Endothelial cell (in vitro differentiated cells): ENCODE data around the gene CYB561D2. TPM values are rescaled to one million over a fixed set of nuclear protein-coding genes. Genes with fewer than 3 reads are reported as not detected.

ENCODE experiments used
- DNase-seq: peaks from one replicate; pipeline ENCODE4 v3.0.0; 2021; ENCODE audit warnings: low spot score
- H3K27ac Mint-ChIP-seq: one replicate; pipeline ENCODE4 v1.8.0; 2021; ENCODE audit warnings: mixed read lengths, inconsistent platforms; ENCODE audit not compliant: unreplicated experiment
- H3K27me3 Mint-ChIP-seq: one replicate; pipeline ENCODE4 v1.8.0; 2021; ENCODE audit warnings: mild to moderate bottlenecking, moderate library complexity, mixed read lengths, inconsistent platforms; ENCODE audit not compliant: unreplicated experiment
- H3K36me3 Mint-ChIP-seq: one replicate; pipeline ENCODE4 v1.8.0; 2021; ENCODE audit warnings: mild to moderate bottlenecking, low read depth, mixed read lengths, inconsistent platforms; ENCODE audit not compliant: unreplicated experiment
- H3K4me1 Mint-ChIP-seq: one replicate; pipeline ENCODE4 v1.8.0; 2021; ENCODE audit warnings: mild to moderate bottlenecking, mixed read lengths, inconsistent platforms; ENCODE audit not compliant: unreplicated experiment
- H3K4me3 Mint-ChIP-seq: one replicate; pipeline ENCODE4 v1.8.0; 2021; ENCODE audit warnings: mild to moderate bottlenecking, mixed read lengths, inconsistent platforms; ENCODE audit not compliant: unreplicated experiment
- H3K9me3 Mint-ChIP-seq: one replicate; pipeline ENCODE4 v1.8.0; 2021; ENCODE audit warnings: mixed read lengths, inconsistent platforms; ENCODE audit not compliant: unreplicated experiment
- total RNA-seq: library from RNA; stranded (reverse); fragmentation: NEBNext Ultra II Directional; extraction: Animal tissue kit (Norgen Biotek cat#: 25700); gene quantifications from one replicate; pipeline ENCODE4 v1.2.1, GENCODE V29; 2021; ENCODE audit not compliant: unreplicated experiment
- TF ChIP-seq, protein P1 (sequence below): fragments of 200-600 bp; sonication (generic); IDR thresholded peaks from one replicate; pipeline ENCODE4 v1.5.0; 2021; ENCODE audit warnings: antibody characterized with exemption; ENCODE audit not compliant: unreplicated experiment

Gene CYB561D2
- total RNA-seq, 1 donor from 2014 or later = 5.5 TPM

DNA sequence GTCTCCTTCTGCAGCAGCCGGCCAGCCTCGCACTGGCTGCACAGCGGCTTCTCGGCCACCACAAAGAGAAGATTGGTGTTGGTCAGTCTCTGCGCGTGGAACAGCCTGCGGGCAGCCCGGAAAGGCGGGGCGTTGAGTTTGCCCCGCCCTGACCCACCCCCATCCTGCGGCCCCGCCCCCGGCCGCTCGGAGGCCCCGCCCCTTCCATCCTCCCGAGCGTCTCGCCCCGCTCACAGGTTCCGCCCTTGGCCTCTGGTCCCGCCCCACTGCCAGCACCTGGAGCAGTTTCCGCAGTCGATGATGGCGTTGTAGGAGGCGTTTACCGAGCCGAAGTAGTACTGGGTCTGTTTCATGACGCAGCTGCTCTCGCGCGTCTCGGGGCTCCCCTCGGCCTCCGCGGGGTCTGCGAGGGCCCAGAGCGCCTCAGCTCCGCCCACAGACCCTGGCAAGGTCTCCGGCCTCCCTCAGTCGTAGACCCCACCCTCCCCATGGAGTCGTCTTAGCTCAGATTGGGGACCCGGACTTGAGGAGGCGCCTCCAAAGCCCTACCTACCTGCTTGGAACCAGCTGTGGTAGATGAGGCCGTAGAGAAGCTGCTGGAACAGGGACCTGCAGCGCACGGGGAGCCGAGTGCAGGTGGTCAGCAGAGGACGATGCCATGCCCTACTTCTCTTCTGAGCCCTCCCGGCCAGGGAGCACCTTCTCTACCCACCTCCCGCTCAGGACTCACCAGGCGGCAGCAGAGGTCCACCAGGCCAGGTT is 14.6 kb downstream of the CYB561D2 start:
- Mint-ChIP-seq H3K27me3 (peaks cover 7% of the 10 kb centered on the region), H3K27ac (no peak overlapping the region), H3K9me3 (no peaks in the 10 kb centered on the region), H3K36me3 (peaks cover 3% of the 10 kb centered on the region), H3K4me1 (no peaks in the 10 kb centered on the region), H3K4me3 (peak overlapping the region; percentile 65)
- peak; percentile 74 for DNase-seq
- TF ChIP-seq, protein P1, sequence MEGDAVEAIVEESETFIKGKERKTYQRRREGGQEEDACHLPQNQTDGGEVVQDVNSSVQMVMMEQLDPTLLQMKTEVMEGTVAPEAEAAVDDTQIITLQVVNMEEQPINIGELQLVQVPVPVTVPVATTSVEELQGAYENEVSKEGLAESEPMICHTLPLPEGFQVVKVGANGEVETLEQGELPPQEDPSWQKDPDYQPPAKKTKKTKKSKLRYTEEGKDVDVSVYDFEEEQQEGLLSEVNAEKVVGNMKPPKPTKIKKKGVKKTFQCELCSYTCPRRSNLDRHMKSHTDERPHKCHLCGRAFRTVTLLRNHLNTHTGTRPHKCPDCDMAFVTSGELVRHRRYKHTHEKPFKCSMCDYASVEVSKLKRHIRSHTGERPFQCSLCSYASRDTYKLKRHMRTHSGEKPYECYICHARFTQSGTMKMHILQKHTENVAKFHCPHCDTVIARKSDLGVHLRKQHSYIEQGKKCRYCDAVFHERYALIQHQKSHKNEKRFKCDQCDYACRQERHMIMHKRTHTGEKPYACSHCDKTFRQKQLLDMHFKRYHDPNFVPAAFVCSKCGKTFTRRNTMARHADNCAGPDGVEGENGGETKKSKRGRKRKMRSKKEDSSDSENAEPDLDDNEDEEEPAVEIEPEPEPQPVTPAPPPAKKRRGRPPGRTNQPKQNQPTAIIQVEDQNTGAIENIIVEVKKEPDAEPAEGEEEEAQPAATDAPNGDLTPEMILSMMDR = no peak

DNA sequence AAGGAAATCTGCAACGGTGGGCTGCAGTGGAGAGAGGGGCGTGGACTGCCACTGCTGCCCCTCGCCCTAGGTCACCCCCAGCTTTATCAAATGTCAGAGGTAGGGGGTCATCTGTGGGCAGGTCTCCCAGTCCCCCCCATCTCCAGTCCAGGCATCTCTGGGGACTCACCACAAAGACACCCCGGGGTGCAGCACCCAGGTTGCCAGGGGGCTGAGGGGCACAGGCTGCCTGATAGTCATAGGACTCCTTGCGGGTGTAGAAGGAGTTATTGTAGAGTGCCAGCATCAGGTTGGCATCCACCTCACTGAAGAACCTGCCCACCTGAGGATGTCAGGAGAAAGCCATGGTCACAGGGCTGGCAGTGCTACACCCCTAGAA is 15.2 kb downstream of the CYB561D2 start:
- Mint-ChIP-seq H3K4me3 (peak overlapping the region; percentile 65), H3K36me3 (peaks cover 3% of the 10 kb centered on the region), H3K4me1 (peaks cover 3% of the 10 kb centered on the region), H3K9me3 (no peaks in the 10 kb centered on the region), H3K27me3 (peaks cover 8% of the 10 kb centered on the region), H3K27ac (no peak overlapping the region)
- DNase-seq = no peak
- TF ChIP-seq, protein P1 = no peak

DNA sequence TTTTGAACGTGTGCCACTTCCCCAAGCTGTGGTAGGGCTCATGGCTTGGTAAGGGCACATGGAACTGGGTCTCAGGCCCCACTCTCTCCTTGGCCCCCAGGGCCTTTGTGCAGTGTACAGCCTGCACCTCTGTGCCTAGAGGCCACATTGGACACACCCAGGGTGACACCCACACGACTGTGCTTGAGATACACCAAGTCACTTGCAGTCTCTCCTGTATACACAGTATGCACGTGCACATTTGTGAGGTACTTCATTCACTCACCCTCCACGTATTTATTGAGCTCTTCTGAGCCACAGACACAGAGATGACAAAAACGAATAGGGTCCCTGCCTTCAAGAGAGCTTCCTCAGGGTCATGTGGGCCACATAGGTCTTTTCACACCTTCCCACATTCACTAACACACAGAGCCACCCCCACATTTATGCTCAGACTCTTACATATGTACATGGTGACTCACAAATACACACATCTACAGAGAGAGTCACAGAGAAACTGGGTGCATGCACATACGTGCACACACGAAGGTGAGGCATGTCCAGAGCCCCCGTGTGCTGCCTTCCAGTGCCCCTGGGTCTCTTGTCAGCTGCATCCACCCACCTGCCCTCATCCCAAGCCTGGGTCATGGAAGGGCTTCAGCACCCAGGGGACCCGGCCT is 18.5 kb downstream of the CYB561D2 start:
- no peak overlapping the region for H3K27ac Mint-ChIP-seq
- no peaks in the 10 kb centered on the region for H3K9me3 Mint-ChIP-seq
- no peak overlapping the region for H3K4me3 Mint-ChIP-seq
- peaks cover 3% of the 10 kb centered on the region for H3K36me3 Mint-ChIP-seq
- H3K4me1 Mint-ChIP-seq = peaks cover 5% of the 10 kb centered on the region
- no peak for DNase-seq
- H3K27me3 Mint-ChIP-seq = peaks cover 11% of the 10 kb centered on the region
- TF ChIP-seq, protein P1 = no peak

DNA sequence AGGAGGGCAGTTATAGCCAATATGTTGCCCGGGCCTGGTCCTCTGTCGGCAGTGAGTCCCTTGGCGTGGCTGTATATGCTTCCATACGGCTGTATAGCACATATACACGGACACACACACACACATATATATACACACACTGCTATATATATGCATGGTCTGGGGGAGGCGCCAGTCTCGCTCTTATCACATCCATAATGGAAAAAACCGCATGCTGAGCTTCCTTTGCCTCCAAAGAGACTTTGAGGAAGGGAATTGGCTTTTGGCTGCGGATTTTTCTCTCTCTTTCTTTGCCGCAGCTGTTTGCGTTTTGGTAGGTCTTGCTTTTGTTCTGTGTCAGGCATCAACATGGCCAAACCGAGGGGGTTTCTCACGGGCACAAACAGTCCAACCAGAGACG is 19.9 kb downstream of the CYB561D2 start:
- peaks cover 11% of the 10 kb centered on the region for H3K27me3 Mint-ChIP-seq
- peak overlapping the region; percentile 18 for H3K4me3 Mint-ChIP-seq
- peaks cover 3% of the 10 kb centered on the region for H3K36me3 Mint-ChIP-seq
- peaks cover 5% of the 10 kb centered on the region for H3K4me1 Mint-ChIP-seq
- TF ChIP-seq, protein P1 = no peak
- peak overlapping the region; percentile 26 for H3K27ac Mint-ChIP-seq
- no peaks in the 10 kb centered on the region for H3K9me3 Mint-ChIP-seq
- peak; percentile 41 for DNase-seq

DNA sequence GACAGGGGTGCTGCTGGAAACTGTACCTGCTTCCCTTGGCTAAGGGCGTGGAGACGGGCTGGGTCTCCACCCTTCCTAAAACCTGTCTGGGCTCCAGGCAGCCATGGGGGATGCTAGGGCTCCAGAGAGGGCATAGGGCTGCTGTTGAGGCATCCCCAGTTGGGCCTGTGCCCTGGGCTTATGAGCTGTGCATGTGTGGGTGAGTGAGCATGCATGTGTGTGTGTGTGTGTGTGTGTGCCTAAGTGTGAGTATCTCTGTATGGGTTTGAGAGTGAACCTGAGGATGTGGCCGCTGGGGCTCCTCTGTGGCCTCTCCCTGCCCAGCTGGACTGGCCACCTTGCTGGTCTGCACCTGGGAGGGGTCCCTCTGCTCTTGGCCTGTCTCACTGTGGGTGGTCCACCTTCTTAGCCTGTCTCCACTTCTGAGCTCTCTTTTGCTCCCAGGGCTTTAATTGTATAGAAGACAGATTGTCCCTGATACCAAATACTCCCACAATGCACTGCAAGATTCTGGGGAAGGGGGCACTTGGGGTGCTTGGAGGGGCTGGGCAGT is 20.5 kb downstream of the CYB561D2 start:
- peaks cover 3% of the 10 kb centered on the region for H3K36me3 Mint-ChIP-seq
- H3K4me3 Mint-ChIP-seq = no peak overlapping the region
- peaks cover 12% of the 10 kb centered on the region for H3K27me3 Mint-ChIP-seq
- TF ChIP-seq, protein P1 = no peak
- H3K27ac Mint-ChIP-seq = no peak overlapping the region
- H3K4me1 Mint-ChIP-seq = peaks cover 8% of the 10 kb centered on the region
- no peaks in the 10 kb centered on the region for H3K9me3 Mint-ChIP-seq
- DNase-seq = no peak
